Keratinocyte (primary cell): ENCODE data around the gene IFNL2. TPM values are rescaled to one million over a fixed set of nuclear protein-coding genes. Genes with fewer than 3 reads are reported as not detected.

Experiments used
- DNase-seq: peaks from one replicate; pipeline ENCODE4 v3.0.0-alpha.2; 2011; ENCODE audit warnings: low read depth, missing footprints, low spot score
- FAIRE-seq: peaks from 2 replicates; lab custom pipeline; 2011; peaks lifted over from hg19 to GRCh38; lab: Jason Lieb, UNC
- H2AFZ ChIP-seq: 2 replicates; pipeline ENCODE4 v1.6.0; 2012; ENCODE audit warnings: low read length, control low read depth, inconsistent platforms; ENCODE audit not compliant: control insufficient read depth
- H3K27ac ChIP-seq: 2 replicates; pipeline ENCODE4 v1.5.1; 2011; ENCODE audit warnings: low read length; ENCODE audit not compliant: control insufficient read depth, insufficient read depth
- H3K27me3 ChIP-seq: 3 replicates; pipeline ENCODE4 v1.6.0; 2011; ENCODE audit warnings: low read length; ENCODE audit not compliant: control insufficient read depth, insufficient read depth; ENCODE audit errors: extremely low read depth
- H3K36me3 ChIP-seq, 2 experiments: 2 replicates in 1 of 2; 3 replicates in 1 of 2; pipeline ENCODE4 v1.5.1; 2011; ENCODE audit warnings: low read length in 2 of 2, mild to moderate bottlenecking in 1 of 2; ENCODE audit not compliant: control insufficient read depth in 2 of 2, insufficient read depth in 2 of 2; ENCODE audit errors: extremely low read depth in 1 of 2
- H3K4me1 ChIP-seq: 3 replicates; pipeline ENCODE4 v1.5.1; 2011; ENCODE audit warnings: low read length; ENCODE audit not compliant: control insufficient read depth, insufficient read depth; ENCODE audit errors: extremely low read depth
- H3K4me2 ChIP-seq: 3 replicates; pipeline ENCODE4 v1.6.0; 2011; ENCODE audit warnings: low read depth, low read length; ENCODE audit not compliant: control insufficient read depth, insufficient read depth; ENCODE audit errors: extremely low read depth
- H3K4me3 ChIP-seq, 3 experiments: fragments of 200-600 bp in 1 of 3; sonication (generic) in 1 of 3; 2 replicates in 2 of 3; 3 replicates in 1 of 3; pipeline ENCODE4 v1.5.1; 2011 to 2016; ENCODE audit warnings: low read length in 3 of 3, mild to moderate bottlenecking in 3 of 3, control low read depth in 2 of 3, inconsistent platforms in 1 of 3, low read depth in 1 of 3, mixed read lengths in 1 of 3, mixed run types in 1 of 3, moderate library complexity in 1 of 3; ENCODE audit not compliant: control insufficient read depth in 2 of 3, insufficient read depth in 2 of 3; ENCODE audit errors: extremely low read depth in 1 of 3
- H3K79me2 ChIP-seq: 2 replicates; pipeline ENCODE4 v1.6.0; 2012; ENCODE audit warnings: low read length; ENCODE audit not compliant: control insufficient read depth, insufficient read depth
- H3K9ac ChIP-seq: 3 replicates; pipeline ENCODE4 v1.6.0; 2011; ENCODE audit warnings: low read length; ENCODE audit not compliant: control insufficient read depth, insufficient read depth; ENCODE audit errors: extremely low read depth
- H3K9me1 ChIP-seq: 3 replicates; pipeline ENCODE4 v1.6.0; 2011; ENCODE audit warnings: low read length; ENCODE audit not compliant: control insufficient read depth, insufficient read depth; ENCODE audit errors: extremely low read depth
- H3K9me3 ChIP-seq: 2 replicates; pipeline ENCODE4 v1.5.1; 2012; ENCODE audit warnings: low read depth, low read length; ENCODE audit not compliant: control insufficient read depth
- H4K20me1 ChIP-seq: 3 replicates; pipeline ENCODE4 v1.6.0; 2011; ENCODE audit warnings: low read length; ENCODE audit not compliant: control insufficient read depth, insufficient read depth; ENCODE audit errors: extremely low read depth
- CTCF ChIP-seq, 3 experiments: IDR thresholded peaks in 1 of 3; conservative IDR thresholded peaks in 1 of 3; optimal IDR thresholded peaks in 1 of 3; 2 replicates in 2 of 3; 3 replicates in 1 of 3; pipeline versions ENCODE3 to v1.5.1; 2011; ENCODE audit warnings: low read length in 3 of 3, mild to moderate bottlenecking in 3 of 3, moderate library complexity in 2 of 3, control low read depth in 1 of 3, inconsistent platforms in 1 of 3; ENCODE audit not compliant: insufficient read depth in 2 of 3; ENCODE audit errors: extremely low read depth in 1 of 3
- EZH2 ChIP-seq: IDR thresholded peaks from one replicate; pipeline ENCODE4 v1.6.1; 2012; ENCODE audit warnings: inconsistent platforms, mild to moderate bottlenecking, low read length, moderate library complexity
- dilution Hi-C: fragments of 300-500 bp; cut with MboI; formaldehyde crosslinking; loops from one replicate; pipeline ENCODE4 v1.7.0; 2020; ENCODE audit warnings: low sequenced_read_pairs; ENCODE audit not compliant: extremely low pct_ligation_motif_present
- polyA plus RNA-seq, 5 experiments: library from polyadenylated mRNA; depleted of rRNA in 3 of 5; stranded (reverse) in 3 of 5; stranded (forward) in 1 of 5; unstranded in 1 of 5; fragments of >200 nt; gene quantifications; 1 replicate in 1 of 5; 2 replicates in 3 of 5; 3 replicates in 1 of 5; pipeline versions ENCODE4 v1.2.1 to v1.2.3, GENCODE V29; 2011 to 2012; ENCODE audit warnings: missing spikeins in 2 of 5, low read depth in 1 of 5, low replicate concordance in 1 of 5

IFNL2 gene
- polyA plus RNA-seq, 1 donor (not counting 4 experiments of a cell fraction or from before 2014, with no cell fraction given): not detected

GRCh38 chr19:39275578-39275977 lies 7.4 kb downstream of the IFNL2 start:
- no peak overlapping the region for H3K4me3 ChIP-seq
- no peaks in the 10 kb centered on the region for H3K79me2 ChIP-seq
- TF ChIP-seq CTCF (optimal IDR thresholded peaks at IDR 0.05 in 1 of 3, IDR thresholded peaks at IDR 0.05 in 1 of 3, conservative IDR thresholded peaks at IDR 0.05 in 1 of 3; ENCODE audit: extremely low read depth in 1 of 3, insufficient read depth in 2 of 3, low read length in 3 of 3): no peak
- TF ChIP-seq EZH2: no peak
- H3K4me2 ChIP-seq: no peak overlapping the region
- no peaks in the 10 kb centered on the region for H3K9me1 ChIP-seq
- no peak overlapping the region for H3K27ac ChIP-seq
- peaks cover 16% of the 10 kb centered on the region for H3K27me3 ChIP-seq
- H3K36me3 ChIP-seq: no peaks in the 10 kb centered on the region
- H3K9me3 ChIP-seq: no peaks in the 10 kb centered on the region
- dilution Hi-C loops: no loop called here
- H3K4me1 ChIP-seq: no peaks in the 10 kb centered on the region
- DNase-seq (no peak), FAIRE-seq (no peak)
- no peaks in the 10 kb centered on the region for H4K20me1 ChIP-seq
- H2AFZ ChIP-seq: no peak overlapping the region
- no peak overlapping the region for H3K9ac ChIP-seq

GRCh38 chr19:39276740-39277139 lies 8.5 kb downstream of the IFNL2 start:
- Histone ChIP-seq H3K9me1 (no peaks in the 10 kb centered on the region), H3K4me3 (no peak overlapping the region), H2AFZ (no peak overlapping the region), H3K79me2 (no peaks in the 10 kb centered on the region), H3K9ac (no peak overlapping the region), H3K27me3 (peaks cover 16% of the 10 kb centered on the region), H3K27ac (no peak overlapping the region), H3K4me2 (no peak overlapping the region), H3K36me3 (no peaks in the 10 kb centered on the region), H3K4me1 (no peaks in the 10 kb centered on the region), H3K9me3 (no peaks in the 10 kb centered on the region), H4K20me1 (no peaks in the 10 kb centered on the region)
- DNase-seq (no peak), FAIRE-seq (no peak)
- dilution Hi-C loops: no loop called here
- TF ChIP-seq CTCF (optimal IDR thresholded peaks at IDR 0.05 in 1 of 3, IDR thresholded peaks at IDR 0.05 in 1 of 3, conservative IDR thresholded peaks at IDR 0.05 in 1 of 3; ENCODE audit: extremely low read depth in 1 of 3, insufficient read depth in 2 of 3, low read length in 3 of 3) (no peak), EZH2 (no peak)
